Testis (tissue), 5 donors: Measurements from ENCODE around the gene MAGEA2B. TPM values are rescaled to one million over a fixed set of nuclear protein-coding genes. Genes with fewer than 3 reads are reported as not detected.
"Not testable (repeated sequence)": the region's sequence is repeated elsewhere in the genome, so short reads cannot be mapped to it uniquely, and the experiment has no call there.

Experiments used
- DNase-seq: peaks from one replicate; pipeline ENCODE4 v3.0.0-alpha.2; 2019
- H3K27ac ChIP-seq, 2 donors: fragments of 200-600 bp; sonication (generic); one replicate each; pipeline ENCODE4 v1.5.1; 2019
- H3K27me3 ChIP-seq: fragments of 200-600 bp; sonication (generic); one replicate; pipeline ENCODE4 v1.5.1; 2019
- H3K36me3 ChIP-seq: fragments of 200-600 bp; sonication (generic); one replicate; pipeline ENCODE4 v1.5.1; 2017; ENCODE audit warnings: low read depth; ENCODE audit errors: missing control alignments
- H3K4me1 ChIP-seq: fragments of 200-600 bp; sonication (generic); one replicate; pipeline ENCODE4 v1.5.1; 2019
- H3K4me3 ChIP-seq, 2 donors: fragments of 200-600 bp; sonication (generic); one replicate each; pipeline ENCODE4 v1.5.1; 2017 to 2019
- H3K9me3 ChIP-seq: fragments of 200-600 bp; sonication (generic); one replicate; pipeline ENCODE4 v1.5.1; 2017
- POLR2A ChIP-seq: fragments of 450-650 bp; IDR thresholded peaks from one replicate; pipeline ENCODE4 v1.6.1; 2017; ENCODE audit warnings: antibody characterized with exemption, mild to moderate bottlenecking, moderate library complexity
- WGBS, 2 donors: methylation state at CpG; one replicate each; pipeline ENCODE4 v1.1.5; 2018; 5-methylcytosine and 5-hydroxymethylcytosine counted together
- intact Hi-C: fragments of 100-400 bp; cut with DNase I; formaldehyde crosslinking; loops from one replicate; pipeline ENCODE4 v1.15.1; 2023; ENCODE audit warnings: low total_unique reads
- long read RNA-seq, 2 donors: transcript quantifications; one replicate each; lab custom pipeline, GENCODE V29; 2026
- polyA plus RNA-seq: library from polyadenylated mRNA; stranded (reverse); fragments of 350-450 nt; fragmentation: Illumina TruSeq; extraction: RNeasy Lipid Tissue Mini Kit (QIAGEN cat#74804); gene quantifications from one replicate; pipeline ENCODE4 v1.2.3, GENCODE V29; 2014; ENCODE audit warnings: low read depth, low replicate concordance; ENCODE audit not compliant: insufficient read depth
- total RNA-seq, 2 donors: library from RNA; depleted of rRNA; stranded (reverse); fragments of >200 nt; gene quantifications; one replicate each; pipeline ENCODE4 v1.2.3, GENCODE V29; 2016

MAGEA2B gene, protein sequence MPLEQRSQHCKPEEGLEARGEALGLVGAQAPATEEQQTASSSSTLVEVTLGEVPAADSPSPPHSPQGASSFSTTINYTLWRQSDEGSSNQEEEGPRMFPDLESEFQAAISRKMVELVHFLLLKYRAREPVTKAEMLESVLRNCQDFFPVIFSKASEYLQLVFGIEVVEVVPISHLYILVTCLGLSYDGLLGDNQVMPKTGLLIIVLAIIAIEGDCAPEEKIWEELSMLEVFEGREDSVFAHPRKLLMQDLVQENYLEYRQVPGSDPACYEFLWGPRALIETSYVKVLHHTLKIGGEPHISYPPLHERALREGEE
- 1 to 10 TPM; 2.1 to 8.6 TPM for total RNA-seq
- polyA plus RNA-seq: 4.9 TPM
- long read RNA-seq, donor 1: 0 reads
- long read RNA-seq, donor 2: 0 reads

- H3K36me3 ChIP-seq, DNase-seq, H3K27ac ChIP-seq, H3K4me3 ChIP-seq, H3K4me1 ChIP-seq, H3K9me3 ChIP-seq, H3K27me3 ChIP-seq, intact Hi-C loops: not testable (repeated sequence)
- no CpG with 5 or more reads among the region's 35 CpGs for WGBS, 2 donors
Observed at GRCh38 chrX:152713815-152714787, at the start of gene MAGEA2B. Gene MAGEA2B, plus strand, starts transcription at chrX:152714628. Its CDS starts 2,479 bp downstream, at chrX:152717107.

GRCh38 chrX:152674135-152674534 lies 40.3 kb upstream of the MAGEA2B start:
- no peak overlapping the region for H3K27ac ChIP-seq
- no peak for TF ChIP-seq POLR2A
- H3K4me1 ChIP-seq: no peaks in the 10 kb centered on the region
- no peak for DNase-seq
- H3K4me3 ChIP-seq: no peak overlapping the region
- WGBS, 2 donors: 90 to 98% methylated on average over 1 to 2 of the region's 2 CpGs
- intact Hi-C loops: no loop called here
- no peaks in the 10 kb centered on the region for H3K9me3 ChIP-seq
- H3K36me3 ChIP-seq: no peaks in the 10 kb centered on the region
- no peaks in the 10 kb centered on the region for H3K27me3 ChIP-seq

- H3K4me1 ChIP-seq: not testable (repeated sequence)
- 92 to 93% methylated on average over 3 of the region's 3 CpGs for WGBS, 2 donors
Observed at GRCh38 chrX:152674652-152675051, 39.8 kb upstream of the MAGEA2B start.

DNA sequence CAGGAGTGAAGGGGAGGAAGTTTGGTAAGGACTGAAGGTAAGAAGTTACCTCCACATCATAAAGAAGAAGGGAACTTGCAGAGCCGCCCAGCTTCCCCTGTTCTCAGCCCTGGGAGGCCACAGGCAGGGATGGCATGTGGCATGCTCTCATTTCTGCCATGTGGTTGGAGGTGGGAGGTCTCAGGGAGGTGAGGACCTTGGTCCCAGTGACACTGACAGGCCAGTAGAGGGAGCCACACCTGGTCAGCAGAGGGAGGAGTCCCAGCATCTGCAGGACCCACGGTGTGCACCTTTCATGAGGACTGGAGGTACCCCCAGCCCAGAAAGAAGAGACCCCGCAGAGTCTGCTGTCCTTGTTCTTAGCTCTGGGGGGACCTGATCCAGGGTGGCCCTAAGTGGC lies 33.4 kb upstream of the MAGEA2B start:
- H3K4me3 ChIP-seq, H3K36me3 ChIP-seq, H3K9me3 ChIP-seq, H3K27me3 ChIP-seq, DNase-seq, intact Hi-C loops, H3K27ac ChIP-seq, H3K4me1 ChIP-seq: not testable (repeated sequence)
- WGBS, 2 donors: no CpG with 5 or more reads among the region's 3 CpGs

More at GRCh38 chrX:152674652-152675051, 39.8 kb upstream of the MAGEA2B start:
- H3K27me3 ChIP-seq, H3K27ac ChIP-seq, H3K4me3 ChIP-seq, intact Hi-C loops, H3K36me3 ChIP-seq, DNase-seq, H3K9me3 ChIP-seq: not testable (repeated sequence)

GRCh38 chrX:152697952-152698931 lies 16.2 kb upstream of the MAGEA2B start, which contains the start of gene MAGEA3:
Gene MAGEA3, plus strand, starts transcription at chrX:152698794. Its CDS starts 2,039 bp downstream, at chrX:152700833.
- 75% methylated on average over 5 of the region's 34 CpGs; no CpG with 5 or more reads in 1 of the 2 donors for WGBS, 2 donors
- not testable (repeated sequence) for DNase-seq, H3K4me3 ChIP-seq

DNA sequence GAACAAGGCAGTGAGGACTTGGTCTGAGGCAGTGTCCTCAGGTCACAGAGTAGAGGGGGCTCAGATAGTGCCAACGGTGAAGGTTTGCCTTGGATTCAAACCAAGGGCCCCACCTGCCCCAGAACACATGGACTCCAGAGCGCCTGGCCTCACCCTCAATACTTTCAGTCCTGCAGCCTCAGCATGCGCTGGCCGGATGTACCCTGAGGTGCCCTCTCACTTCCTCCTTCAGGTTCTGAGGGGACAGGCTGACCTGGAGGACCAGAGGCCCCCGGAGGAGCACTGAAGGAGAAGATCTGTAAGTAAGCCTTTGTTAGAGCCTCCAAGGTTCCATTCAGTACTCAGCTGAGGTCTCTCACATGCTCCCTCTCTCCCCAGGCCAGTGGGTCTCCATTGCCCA lies 14.0 kb upstream of the MAGEA2B start:
- WGBS, 2 donors: 100% methylated on average over 3 of the region's 5 CpGs; no CpG with 5 or more reads in 1 of the 2 donors
- DNase-seq, H3K4me1 ChIP-seq: not testable (repeated sequence)

More at GRCh38 chrX:152697952-152698931, 16.2 kb upstream of the MAGEA2B start, which contains the start of gene MAGEA3:
- intact Hi-C loops, H3K27me3 ChIP-seq, H3K27ac ChIP-seq, H3K36me3 ChIP-seq, H3K9me3 ChIP-seq, H3K4me1 ChIP-seq: not testable (repeated sequence)

DNA sequence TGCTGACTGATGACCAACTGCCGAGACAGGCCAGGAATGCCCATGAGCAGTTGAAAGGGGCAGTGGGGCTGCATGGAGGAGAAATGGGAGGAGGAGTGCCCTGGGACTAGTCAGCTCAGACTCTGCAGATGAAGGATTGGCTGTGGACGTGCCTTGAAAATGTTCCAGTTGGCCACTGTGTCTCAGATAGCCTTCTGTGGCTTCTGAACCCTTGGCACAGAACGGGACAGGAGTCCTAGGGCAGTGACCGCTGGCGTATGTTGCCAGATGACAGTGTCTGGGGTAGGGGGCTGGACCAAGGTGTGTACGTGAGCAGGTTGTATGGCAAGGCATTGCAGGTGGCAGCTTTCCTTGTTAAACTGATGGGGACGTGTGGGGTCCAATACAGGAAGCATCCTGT lies 7.9 kb upstream of the MAGEA2B start:
- H3K27ac ChIP-seq, H3K9me3 ChIP-seq, intact Hi-C loops, H3K36me3 ChIP-seq, DNase-seq, H3K4me1 ChIP-seq, H3K27me3 ChIP-seq, H3K4me3 ChIP-seq: not testable (repeated sequence)
- 94% methylated on average over 5 of the region's 7 CpGs; no CpG with 5 or more reads in 1 of the 2 donors for WGBS, 2 donors

More for the DNA sequence above, 14.0 kb upstream of the MAGEA2B start:
- intact Hi-C loops, H3K4me3 ChIP-seq, H3K9me3 ChIP-seq, H3K27ac ChIP-seq, H3K36me3 ChIP-seq, H3K27me3 ChIP-seq: not testable (repeated sequence)

- H3K27ac ChIP-seq, H3K27me3 ChIP-seq, H3K4me1 ChIP-seq, H3K36me3 ChIP-seq, intact Hi-C loops, H3K4me3 ChIP-seq, H3K9me3 ChIP-seq, DNase-seq: not testable (repeated sequence)
- WGBS, 2 donors: no CpG with 5 or more reads among the region's 2 CpGs
Observed at GRCh38 chrX:152709173-152709572, 5.3 kb upstream of the MAGEA2B start, which contains the start of gene CSAG2. Gene CSAG2, minus strand, starts transcription at chrX:152709273. Its CDS starts 161 bp downstream, at chrX:152709112.

GRCh38 chrX:152713195-152713594 lies 1.2 kb upstream of the MAGEA2B start:
- H3K36me3 ChIP-seq, intact Hi-C loops, H3K27me3 ChIP-seq, H3K9me3 ChIP-seq, DNase-seq, H3K27ac ChIP-seq, H3K4me3 ChIP-seq, H3K4me1 ChIP-seq: not testable (repeated sequence)
- no CpG with 5 or more reads among the region's 5 CpGs for WGBS, 2 donors
